Adipocyte (in vitro differentiated cells): ENCODE data around the gene ZMIZ1.

Source experiments
- DNase-seq: peaks from one replicate; pipeline ENCODE4 v3.0.0-alpha.2; 2015; ENCODE audit warnings: low read depth
- H3K27me3 ChIP-seq: replicated peaks from 2 replicates; pipeline ENCODE4 v1.7.0; 2013; ENCODE audit warnings: mild to moderate bottlenecking, low read length, moderate library complexity; ENCODE audit not compliant: control insufficient read depth, insufficient read depth
- H3K36me3 ChIP-seq: 2 replicates; pipeline ENCODE4 v1.7.0; 2013; ENCODE audit warnings: low read length, mild to moderate bottlenecking, moderate library complexity; ENCODE audit not compliant: control insufficient read depth, insufficient read depth, severe bottlenecking
- H3K4me1 ChIP-seq: 2 replicates; pipeline ENCODE4 v1.7.0; 2013; ENCODE audit warnings: mild to moderate bottlenecking, low read length, moderate library complexity; ENCODE audit not compliant: control insufficient read depth, insufficient read depth
- H3K4me3 ChIP-seq: 2 replicates; pipeline ENCODE4 v1.7.0; 2013; ENCODE audit warnings: mild to moderate bottlenecking, low read length, moderate library complexity
- H3K9ac ChIP-seq: 2 replicates; pipeline ENCODE4 v1.7.0; 2013; ENCODE audit warnings: mild to moderate bottlenecking, low read length, moderate library complexity
- H3K9me3 ChIP-seq: 2 replicates; pipeline ENCODE4 v1.7.0; 2013; ENCODE audit warnings: mild to moderate bottlenecking, low read length, moderate library complexity; ENCODE audit not compliant: control insufficient read depth

ZMIZ1 gene

GRCh38 chr10:79107736-79108264, 39.0 kb downstream of the ZMIZ1 start:
- DNase-seq, result no peak

DNA sequence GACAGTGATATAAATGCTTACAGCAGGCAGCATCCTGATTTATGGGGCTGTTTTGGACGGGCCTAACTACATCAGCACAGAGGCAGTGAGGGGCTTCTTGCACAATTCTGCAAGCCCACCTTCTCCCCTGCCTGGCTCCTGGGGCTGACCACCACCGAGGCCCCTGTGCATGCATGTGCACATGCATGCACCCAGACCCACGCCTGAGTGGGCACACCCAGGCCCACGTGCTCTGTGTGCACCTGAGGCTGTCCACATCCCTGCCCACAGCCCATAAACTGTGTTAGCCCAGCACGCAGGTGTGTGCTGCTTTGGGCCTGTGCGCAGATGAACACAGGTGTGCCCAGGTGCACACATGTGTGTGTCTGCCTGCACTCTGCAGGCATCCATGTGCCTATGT, 40.0 kb downstream of the ZMIZ1 start:
- Histone ChIP-seq H3K4me3 (no peak overlapping the region), H3K9me3 (no peaks in the 10 kb centered on the region), H3K4me1 (peaks cover 45% of the 10 kb centered on the region), H3K27me3 (no peaks in the 10 kb centered on the region), H3K36me3 (peaks cover 26% of the 10 kb centered on the region), H3K9ac (no peak overlapping the region)
- DNase-seq, result no peak

More at GRCh38 chr10:79107736-79108264, 39.0 kb downstream of the ZMIZ1 start:
- Histone ChIP-seq H3K4me3 (no peak overlapping the region), H3K36me3 (peaks cover 26% of the 10 kb centered on the region), H3K27me3 (no peaks in the 10 kb centered on the region), H3K4me1 (peaks cover 44% of the 10 kb centered on the region), H3K9me3 (no peaks in the 10 kb centered on the region), H3K9ac (no peak overlapping the region)

DNA sequence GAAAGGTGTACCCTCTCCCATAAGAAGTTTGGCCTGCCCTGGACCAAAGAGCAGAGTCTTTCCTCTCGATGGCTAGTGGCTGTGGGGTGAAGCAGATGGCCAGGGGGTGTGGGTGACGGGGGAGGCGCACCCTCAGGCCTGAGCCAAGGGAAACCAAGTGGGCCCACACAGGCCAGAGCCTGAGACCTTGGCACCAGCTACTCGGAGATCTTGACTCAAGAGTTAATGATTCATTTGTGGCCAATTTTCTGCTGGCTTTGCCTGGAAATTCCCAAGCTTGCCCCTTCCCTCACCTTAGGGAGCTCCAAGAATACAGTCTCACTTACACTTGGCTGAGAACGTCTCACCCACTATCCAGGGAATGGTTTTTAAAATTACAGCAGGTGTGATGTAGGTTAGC, 42.7 kb downstream of the ZMIZ1 start:
- peaks cover 24% of the 10 kb centered on the region for H3K36me3 ChIP-seq
- H3K4me1 ChIP-seq, result peaks cover 47% of the 10 kb centered on the region

GRCh38 chr10:79111846-79112614, 43.3 kb downstream of the ZMIZ1 start:
- Histone ChIP-seq H3K9me3 (no peaks in the 10 kb centered on the region), H3K4me1 (peaks cover 53% of the 10 kb centered on the region), H3K36me3 (peaks cover 26% of the 10 kb centered on the region), H3K27me3 (no peaks in the 10 kb centered on the region), H3K4me3 (no peak overlapping the region), H3K9ac (peak overlapping the region; percentile 37)
- DNase-seq, result no peak

More for the DNA sequence above, 42.7 kb downstream of the ZMIZ1 start:
- Histone ChIP-seq H3K4me3 (no peak overlapping the region), H3K9me3 (no peaks in the 10 kb centered on the region), H3K27me3 (no peaks in the 10 kb centered on the region), H3K9ac (no peak overlapping the region)
- DNase-seq, result no peak

DNA sequence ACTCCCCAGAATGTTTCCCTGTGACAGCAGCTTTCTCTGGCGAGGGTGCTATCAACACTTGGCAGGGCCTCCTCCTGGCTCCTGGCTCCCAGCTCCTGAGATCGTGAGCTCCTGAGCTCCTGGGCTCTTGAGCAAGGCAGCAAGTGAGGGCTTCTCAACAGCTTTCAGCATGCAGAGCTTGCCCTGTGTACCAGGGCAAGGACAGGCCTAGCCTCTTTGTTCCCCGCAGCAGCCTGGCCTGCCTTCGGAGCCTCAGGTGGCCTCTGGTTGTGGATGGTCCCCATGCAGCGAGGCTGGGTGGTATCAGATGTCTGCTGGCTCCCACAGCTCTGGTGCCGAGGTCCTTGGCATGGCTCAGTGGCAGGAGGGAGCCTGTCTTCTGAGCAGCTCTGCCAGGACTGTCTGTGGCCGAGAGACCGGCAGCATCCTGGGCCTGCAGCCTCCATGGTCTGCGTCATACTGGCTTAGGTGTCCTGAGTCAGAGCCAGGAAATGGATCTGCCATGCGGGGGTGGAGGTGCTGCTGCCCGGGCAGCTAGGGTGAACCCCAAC, 44.2 kb downstream of the ZMIZ1 start:
- H3K27me3 ChIP-seq, result no peaks in the 10 kb centered on the region
- H3K36me3 ChIP-seq, result peaks cover 33% of the 10 kb centered on the region
- peak overlapping the region; percentile 37 for H3K9ac ChIP-seq
- peaks cover 57% of the 10 kb centered on the region for H3K4me1 ChIP-seq
- DNase-seq, result peak; percentile 71
- no peak overlapping the region for H3K4me3 ChIP-seq
- H3K9me3 ChIP-seq, result no peaks in the 10 kb centered on the region

GRCh38 chr10:79113827-79114226, 45.1 kb downstream of the ZMIZ1 start:
- DNase-seq, result no peak
- H3K36me3 ChIP-seq, result peaks cover 37% of the 10 kb centered on the region
- peaks cover 57% of the 10 kb centered on the region for H3K4me1 ChIP-seq
- no peak overlapping the region for H3K4me3 ChIP-seq
- H3K9ac ChIP-seq, result peak overlapping the region; percentile 37
- H3K27me3 ChIP-seq, result no peaks in the 10 kb centered on the region
- H3K9me3 ChIP-seq, result no peaks in the 10 kb centered on the region

DNA sequence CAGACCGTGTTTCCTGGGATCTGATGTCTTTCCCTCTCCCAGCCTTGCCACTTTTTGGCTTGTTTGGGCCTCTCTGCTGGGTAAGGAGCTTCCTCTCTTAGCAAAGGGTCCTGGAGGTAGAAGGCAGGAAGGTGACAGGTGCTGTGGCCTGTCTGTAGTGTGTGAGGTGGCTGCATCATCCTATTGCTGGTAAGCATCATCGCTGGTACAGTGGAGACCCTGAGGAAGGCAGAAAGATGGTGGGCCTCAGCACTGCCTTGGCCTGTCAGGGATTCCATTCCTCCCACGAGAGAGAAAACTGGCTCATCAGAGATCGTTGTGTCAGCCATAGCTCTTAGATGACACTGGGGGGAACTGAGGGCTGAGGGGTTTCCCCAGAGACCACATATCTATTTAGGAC, 46.5 kb downstream of the ZMIZ1 start:
- no peak for DNase-seq
- Histone ChIP-seq H3K9me3 (no peaks in the 10 kb centered on the region), H3K4me3 (no peak overlapping the region), H3K9ac (no peak overlapping the region), H3K4me1 (peaks cover 57% of the 10 kb centered on the region), H3K27me3 (no peaks in the 10 kb centered on the region), H3K36me3 (peaks cover 51% of the 10 kb centered on the region)

- H3K27me3 ChIP-seq, result no peaks in the 10 kb centered on the region
- no peak for DNase-seq
These were observed 47.6 kb downstream of the ZMIZ1 start for GRCh38 chr10:79116368-79116767.

GRCh38 chr10:79116801-79117723, 48.3 kb downstream of the ZMIZ1 start:
- Histone ChIP-seq H3K27me3 (no peaks in the 10 kb centered on the region), H3K9ac (no peak overlapping the region), H3K4me3 (no peak overlapping the region), H3K36me3 (peaks cover 53% of the 10 kb centered on the region), H3K9me3 (no peaks in the 10 kb centered on the region), H3K4me1 (peaks cover 47% of the 10 kb centered on the region)
- no peak for DNase-seq

More at GRCh38 chr10:79116368-79116767, 47.6 kb downstream of the ZMIZ1 start:
- H3K9ac ChIP-seq, result no peak overlapping the region
- no peaks in the 10 kb centered on the region for H3K9me3 ChIP-seq
- H3K4me3 ChIP-seq, result no peak overlapping the region
- H3K4me1 ChIP-seq, result peaks cover 54% of the 10 kb centered on the region
- H3K36me3 ChIP-seq, result peaks cover 53% of the 10 kb centered on the region

DNA sequence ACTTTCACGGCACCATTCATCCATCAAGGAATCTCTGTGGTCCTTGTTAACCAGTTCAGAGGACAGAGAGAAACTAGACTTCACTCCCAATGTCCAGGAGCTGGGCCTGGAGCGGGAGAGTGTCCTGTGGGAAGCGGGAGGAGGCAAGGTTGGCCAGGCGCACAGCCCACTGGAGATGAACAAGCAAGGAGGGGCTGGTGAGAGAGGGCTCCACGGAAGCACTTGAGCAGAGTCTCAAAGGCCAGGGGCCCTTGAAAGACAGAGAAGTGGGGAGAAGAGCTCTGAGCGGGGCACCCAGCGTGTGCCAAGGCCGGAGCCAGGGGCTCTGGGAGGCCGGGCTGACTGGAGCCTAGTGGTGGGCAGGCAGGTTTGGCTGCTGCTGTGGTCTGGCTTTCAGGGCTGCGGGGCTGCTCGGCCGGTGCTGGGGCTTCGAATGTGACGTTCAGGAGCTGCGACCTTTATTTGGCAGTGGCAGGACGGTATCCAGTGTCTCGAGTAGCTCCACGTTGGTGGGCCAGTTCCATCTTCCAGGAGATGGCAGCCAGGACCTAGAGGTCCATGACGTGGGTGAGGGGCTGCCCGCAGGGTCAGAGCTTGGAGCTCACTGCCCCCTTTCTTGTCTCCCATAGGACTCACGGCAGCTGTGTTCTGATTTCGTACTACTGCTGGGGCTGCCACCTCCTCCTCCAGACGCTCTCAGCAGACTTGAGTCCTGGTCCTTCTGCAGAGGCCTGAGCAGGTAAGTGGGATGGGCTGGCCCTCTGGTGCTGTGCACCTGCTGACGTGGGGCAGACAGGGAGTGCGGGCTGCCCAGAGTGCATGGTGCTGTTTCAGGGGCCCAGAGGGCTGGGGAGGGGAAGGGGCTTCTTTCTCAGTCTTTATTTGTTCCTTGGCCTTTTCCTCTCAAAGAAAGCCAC, 49.8 kb downstream of the ZMIZ1 start:
- no peak for DNase-seq
- H3K4me3 ChIP-seq, result no peak overlapping the region
- H3K27me3 ChIP-seq, result no peaks in the 10 kb centered on the region
- H3K9me3 ChIP-seq, result no peaks in the 10 kb centered on the region
- H3K36me3 ChIP-seq, result peaks cover 68% of the 10 kb centered on the region
- H3K4me1 ChIP-seq, result peaks cover 32% of the 10 kb centered on the region
- H3K9ac ChIP-seq, result no peak overlapping the region
